Measurements from ENCODE around the gene NELFA. TPM values are rescaled to one million over a fixed set of nuclear protein-coding genes. Genes with fewer than 3 reads are reported as not detected.

NELFA gene
- total RNA-seq, 4 donors from 2014 or later: 22.0 to 80.4 (median 31.8) TPM

- no peaks in the 10 kb centered on the region for H3K27me3 ChIP-seq
- no peak for TF ChIP-seq POLR2A (IDR thresholded peaks at IDR 0.05)
- TF ChIP-seq EP300 (IDR thresholded peaks at IDR 0.05; ENCODE audit: low read depth): no peak
- TF ChIP-seq CTCF (IDR thresholded peaks at IDR 0.05): no peak
- no peak for TF ChIP-seq POLR2AphosphoS5 (IDR thresholded peaks at IDR 0.05)
- H3K27ac ChIP-seq: no peak overlapping the region
- H3K9me3 ChIP-seq: no peaks in the 10 kb centered on the region
- no peak for DNase-seq
- no peaks in the 10 kb centered on the region for H3K4me1 ChIP-seq
- 90 to 92% methylated on average over 7 to 11 of the region's 11 CpGs for WGBS, 2 donors (ENCODE audit: low coverage in 1 of 2)
- peaks cover 0 to 30% (median 11%) of the 10 kb centered on the region in 4 donors for H3K36me3 ChIP-seq
- H3K4me3 ChIP-seq: no peak overlapping the region
- in situ Hi-C loops (cut with MboI; ENCODE audit: low pct_ligation_motif_present in 1 of 4, low pct_unique_long_range_greater_than_20kb in 1 of 4, low sequenced_read_pairs in 3 of 4): no loop called here
- intact Hi-C loops (cut with DNase I; ENCODE audit: low total_unique reads): no loop called here
These were observed 68.9 kb downstream of the NELFA start for GRCh38 chr4:1939664-1940509.

GRCh38 chr4:1938027-1938426 lies 70.7 kb downstream of the NELFA start:
- no peaks in the 10 kb centered on the region for H3K9me3 ChIP-seq
- no peak overlapping the region for H3K27ac ChIP-seq
- in situ Hi-C loops (cut with MboI; ENCODE audit: low pct_ligation_motif_present in 1 of 4, low pct_unique_long_range_greater_than_20kb in 1 of 4, low sequenced_read_pairs in 3 of 4): no loop called here
- no peak overlapping the region for H3K4me3 ChIP-seq
- no peak for DNase-seq
- no peaks in the 10 kb centered on the region for H3K27me3 ChIP-seq
- H3K36me3 ChIP-seq: peaks cover 0 to 22% (median 8%) of the 10 kb centered on the region in 4 donors
- TF ChIP-seq EP300 (IDR thresholded peaks at IDR 0.05; ENCODE audit: low read depth) (no peak), POLR2A (IDR thresholded peaks at IDR 0.05) (no peak), POLR2AphosphoS5 (IDR thresholded peaks at IDR 0.05) (no peak), CTCF (IDR thresholded peaks at IDR 0.05) (no peak)
- no peaks in the 10 kb centered on the region for H3K4me1 ChIP-seq
- intact Hi-C loops (cut with DNase I; ENCODE audit: low total_unique reads): no loop called here
- WGBS, 2 donors (ENCODE audit: low coverage in 1 of 2): 84 to 94% methylated on average over 5 to 8 of the region's 8 CpGs

- TF ChIP-seq CTCF (IDR thresholded peaks at IDR 0.05) (no peak), POLR2AphosphoS5 (IDR thresholded peaks at IDR 0.05) (no peak), EP300 (IDR thresholded peaks at IDR 0.05; ENCODE audit: low read depth) (no peak), POLR2A (IDR thresholded peaks at IDR 0.05) (no peak)
- no peaks in the 10 kb centered on the region for H3K27me3 ChIP-seq
- no peaks in the 10 kb centered on the region for H3K9me3 ChIP-seq
- no peak overlapping the region for H3K4me3 ChIP-seq
- H3K36me3 ChIP-seq: peaks cover 0 to 17% (median 6%) of the 10 kb centered on the region in 4 donors
- H3K27ac ChIP-seq: no peak overlapping the region
- intact Hi-C loops (cut with DNase I; ENCODE audit: low total_unique reads) (no loop called here), in situ Hi-C loops (cut with MboI; ENCODE audit: low pct_ligation_motif_present in 1 of 4, low pct_unique_long_range_greater_than_20kb in 1 of 4, low sequenced_read_pairs in 3 of 4) (no loop called here)
- H3K4me1 ChIP-seq: no peaks in the 10 kb centered on the region
- WGBS, 2 donors (ENCODE audit: low coverage in 1 of 2): 96% methylated on average over 3 of the region's 3 CpGs; no CpG with 5 or more reads in 1 of the 2 donors
- no peak for DNase-seq
These were observed 71.2 kb downstream of the NELFA start for GRCh38 chr4:1937550-1937949.

GRCh38 chr4:1933700-1934099 lies 75.1 kb downstream of the NELFA start:
- Histone ChIP-seq H3K4me1 (no peaks in the 10 kb centered on the region), H3K27ac (no peak overlapping the region), H3K36me3 (peaks cover 0 to 10% (median 2%) of the 10 kb centered on the region in 4 donors), H3K27me3 (no peaks in the 10 kb centered on the region), H3K4me3 (no peak overlapping the region), H3K9me3 (no peaks in the 10 kb centered on the region)
- 83 to 85% methylated on average over 3 of the region's 3 CpGs for WGBS, 2 donors (ENCODE audit: low coverage in 1 of 2)
- intact Hi-C loops (cut with DNase I; ENCODE audit: low total_unique reads): no loop called here
- DNase-seq: no peak
- TF ChIP-seq POLR2AphosphoS5 (IDR thresholded peaks at IDR 0.05) (no peak), CTCF (IDR thresholded peaks at IDR 0.05) (no peak), POLR2A (IDR thresholded peaks at IDR 0.05) (no peak), EP300 (IDR thresholded peaks at IDR 0.05; ENCODE audit: low read depth) (no peak)
- in situ Hi-C loops (cut with MboI; ENCODE audit: low pct_ligation_motif_present in 1 of 4, low pct_unique_long_range_greater_than_20kb in 1 of 4, low sequenced_read_pairs in 3 of 4): no loop called here

All from transverse colon (tissue), 4 donors.